Panc1 (cell line): ENCODE measurements around the gene ARHGDIA. TPM values are rescaled to one million over a fixed set of nuclear protein-coding genes. Genes with fewer than 3 reads are reported as not detected.

Experiments used
- ATAC-seq: fragments of 200-7000 bp; cut with Tn5 transposase; 2 replicates; pipeline ENCODE4 v1.9.1; 2020; ENCODE audit warnings: mild to moderate bottlenecking, moderate library complexity
- BruUV-seq: library from RNA; stranded (reverse); fragments of 400-500 nt; replicated peaks from 2 replicates; lab custom pipeline; 2021; lab: Mats Ljungman, UMichigan
- CTCF ChIA-PET: fragments of 300-600 bp; sonication (Branson Sonifier 250); formaldehyde crosslinking; loops from one replicate; lab custom pipeline; 2022; ENCODE audit warnings: antibody characterized with exemption; lab: Charles Lee
- POLR2A ChIA-PET: fragments of 300-600 bp; sonication (Branson Sonifier 250); formaldehyde crosslinking; loops from one replicate; lab custom pipeline; 2022; ENCODE audit warnings: antibody characterized with exemption; lab: Charles Lee
- DNase-seq: peaks from one replicate; pipeline ENCODE4 v3.0.0-alpha.2; 2010; ENCODE audit warnings: low read depth, low spot score
- H3K27ac ChIP-seq: 2 replicates; pipeline ENCODE4 v1.5.1; 2011; ENCODE audit warnings: mild to moderate bottlenecking, low read length, inconsistent platforms
- H3K27me3 ChIP-seq: fragments of 200-500 bp; sonication (Bioruptor generic); 2 replicates; pipeline ENCODE4 v1.6.0; 2014; ENCODE audit warnings: low read length, inconsistent platforms; ENCODE audit not compliant: control insufficient read depth, insufficient read depth
- H3K36me3 ChIP-seq: fragments of 200-500 bp; sonication (Bioruptor generic); 2 replicates; pipeline ENCODE4 v1.5.1; 2014; ENCODE audit warnings: inconsistent platforms, mild to moderate bottlenecking, low read length, moderate library complexity; ENCODE audit not compliant: control insufficient read depth, insufficient read depth
- H3K4me1 ChIP-seq: 2 replicates; pipeline ENCODE4 v1.5.1; 2011; ENCODE audit warnings: inconsistent platforms, mild to moderate bottlenecking, low read length, moderate library complexity; ENCODE audit not compliant: control insufficient read depth, insufficient read depth
- H3K4me3 ChIP-seq, 2 experiments: 2 replicates each; pipeline ENCODE4 v1.5.1; 2011 to 2012; ENCODE audit warnings: low read depth in 2 of 2, low read length in 2 of 2, mild to moderate bottlenecking in 2 of 2, inconsistent platforms in 1 of 2, moderate library complexity in 1 of 2
- H3K9me3 ChIP-seq: fragments of 200-500 bp; sonication (Bioruptor generic); 2 replicates; pipeline ENCODE4 v1.5.1; 2014; ENCODE audit warnings: low read depth, mild to moderate bottlenecking, inconsistent platforms, low read length, moderate library complexity; ENCODE audit not compliant: control insufficient read depth, insufficient read depth
- POLR2AphosphoS5 ChIP-seq: IDR thresholded peaks from 2 replicates; pipeline ENCODE4 v1.6.1; 2012; ENCODE audit warnings: mild to moderate bottlenecking, low read depth, low read length, moderate library complexity
- SIN3A ChIP-seq: IDR thresholded peaks from 2 replicates; pipeline ENCODE4 v1.6.1; 2012; ENCODE audit warnings: low read depth, mild to moderate bottlenecking, low read length, moderate library complexity, borderline replicate concordance; ENCODE audit not compliant: insufficient read depth
- TCF7L2 ChIP-seq: IDR thresholded peaks from 2 replicates; pipeline ENCODE4 v1.6.1; 2011; ENCODE audit warnings: mild to moderate bottlenecking, low read depth, low read length, inconsistent platforms
- in situ Hi-C: cut with HindIII; loops from 2 replicates; pipeline ENCODE4 v1.10.0; 2016; ENCODE audit warnings: low sequenced_read_pairs, low pct_unique_long_range_greater_than_20kb
- intact Hi-C: fragments of 100-400 bp; cut with micrococcal nuclease; formaldehyde crosslinking; loops from one replicate; pipeline ENCODE4 v1.10.0; 2022; ENCODE audit not compliant: unreplicated experiment
- total RNA-seq: library from RNA; stranded (reverse); gene quantifications from one replicate; pipeline ENCODE4 v1.2.1, GENCODE V29; 2021; ENCODE audit not compliant: unreplicated experiment
- TF ChIP-seq, protein P1 (sequence below): fragments of 450-650 bp; IDR thresholded peaks from 2 replicates; pipeline ENCODE4 v1.5.1; 2017; ENCODE audit warnings: mild to moderate bottlenecking
- TF ChIP-seq, protein P2 (sequence below), 2 experiments: IDR thresholded peaks; 2 replicates each; pipeline ENCODE4 v1.6.1; 2011 to 2012; ENCODE audit warnings: low read depth in 2 of 2, control low read depth in 1 of 2, low read length in 1 of 2, mild to moderate bottlenecking in 1 of 2, moderate library complexity in 1 of 2; ENCODE audit not compliant: insufficient read depth in 1 of 2

Gene ARHGDIA
- total RNA-seq, 1 experiment from 2014 or later = 420 TPM

DNA sequence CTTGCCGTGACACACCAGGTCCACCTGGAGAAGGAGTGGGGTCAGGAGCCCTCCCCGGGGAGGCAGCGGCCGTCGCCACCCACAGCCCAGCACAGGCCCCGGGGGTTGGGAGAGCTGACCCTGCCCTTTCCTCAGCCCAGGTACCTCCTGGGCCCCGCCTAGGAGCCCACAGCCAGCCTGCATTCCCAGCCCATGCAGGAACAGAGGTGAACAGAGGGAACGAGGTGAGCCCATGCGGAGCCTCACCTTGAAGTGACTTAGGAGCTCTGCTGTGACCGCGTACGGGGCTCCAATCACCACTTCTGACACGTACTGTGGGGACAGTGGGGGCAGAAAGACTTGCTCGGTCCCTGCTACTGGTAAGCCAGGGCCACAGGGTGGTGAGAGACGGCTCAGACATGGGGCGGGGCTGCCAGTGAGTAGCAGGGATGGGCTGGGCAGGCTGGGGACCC, 34.3 kb upstream of the ARHGDIA start:
- BruUV-seq = no TSS peak
- Histone ChIP-seq H3K27me3 (no peaks in the 10 kb centered on the region), H3K4me3 (no peak overlapping the region), H3K27ac (no peak overlapping the region), H3K4me1 (peaks cover 17% of the 10 kb centered on the region), H3K36me3 (no peaks in the 10 kb centered on the region), H3K9me3 (no peaks in the 10 kb centered on the region)
- in situ Hi-C loops = no loop called here
- no peak for DNase-seq
- intact Hi-C loops = no loop called here
- CTCF ChIA-PET = no interaction called here
- TF ChIP-seq, protein P1, sequence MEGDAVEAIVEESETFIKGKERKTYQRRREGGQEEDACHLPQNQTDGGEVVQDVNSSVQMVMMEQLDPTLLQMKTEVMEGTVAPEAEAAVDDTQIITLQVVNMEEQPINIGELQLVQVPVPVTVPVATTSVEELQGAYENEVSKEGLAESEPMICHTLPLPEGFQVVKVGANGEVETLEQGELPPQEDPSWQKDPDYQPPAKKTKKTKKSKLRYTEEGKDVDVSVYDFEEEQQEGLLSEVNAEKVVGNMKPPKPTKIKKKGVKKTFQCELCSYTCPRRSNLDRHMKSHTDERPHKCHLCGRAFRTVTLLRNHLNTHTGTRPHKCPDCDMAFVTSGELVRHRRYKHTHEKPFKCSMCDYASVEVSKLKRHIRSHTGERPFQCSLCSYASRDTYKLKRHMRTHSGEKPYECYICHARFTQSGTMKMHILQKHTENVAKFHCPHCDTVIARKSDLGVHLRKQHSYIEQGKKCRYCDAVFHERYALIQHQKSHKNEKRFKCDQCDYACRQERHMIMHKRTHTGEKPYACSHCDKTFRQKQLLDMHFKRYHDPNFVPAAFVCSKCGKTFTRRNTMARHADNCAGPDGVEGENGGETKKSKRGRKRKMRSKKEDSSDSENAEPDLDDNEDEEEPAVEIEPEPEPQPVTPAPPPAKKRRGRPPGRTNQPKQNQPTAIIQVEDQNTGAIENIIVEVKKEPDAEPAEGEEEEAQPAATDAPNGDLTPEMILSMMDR = no peak
- TF ChIP-seq POLR2AphosphoS5 (no peak), TCF7L2 (no peak), SIN3A (no peak)
- TF ChIP-seq, protein P2, sequence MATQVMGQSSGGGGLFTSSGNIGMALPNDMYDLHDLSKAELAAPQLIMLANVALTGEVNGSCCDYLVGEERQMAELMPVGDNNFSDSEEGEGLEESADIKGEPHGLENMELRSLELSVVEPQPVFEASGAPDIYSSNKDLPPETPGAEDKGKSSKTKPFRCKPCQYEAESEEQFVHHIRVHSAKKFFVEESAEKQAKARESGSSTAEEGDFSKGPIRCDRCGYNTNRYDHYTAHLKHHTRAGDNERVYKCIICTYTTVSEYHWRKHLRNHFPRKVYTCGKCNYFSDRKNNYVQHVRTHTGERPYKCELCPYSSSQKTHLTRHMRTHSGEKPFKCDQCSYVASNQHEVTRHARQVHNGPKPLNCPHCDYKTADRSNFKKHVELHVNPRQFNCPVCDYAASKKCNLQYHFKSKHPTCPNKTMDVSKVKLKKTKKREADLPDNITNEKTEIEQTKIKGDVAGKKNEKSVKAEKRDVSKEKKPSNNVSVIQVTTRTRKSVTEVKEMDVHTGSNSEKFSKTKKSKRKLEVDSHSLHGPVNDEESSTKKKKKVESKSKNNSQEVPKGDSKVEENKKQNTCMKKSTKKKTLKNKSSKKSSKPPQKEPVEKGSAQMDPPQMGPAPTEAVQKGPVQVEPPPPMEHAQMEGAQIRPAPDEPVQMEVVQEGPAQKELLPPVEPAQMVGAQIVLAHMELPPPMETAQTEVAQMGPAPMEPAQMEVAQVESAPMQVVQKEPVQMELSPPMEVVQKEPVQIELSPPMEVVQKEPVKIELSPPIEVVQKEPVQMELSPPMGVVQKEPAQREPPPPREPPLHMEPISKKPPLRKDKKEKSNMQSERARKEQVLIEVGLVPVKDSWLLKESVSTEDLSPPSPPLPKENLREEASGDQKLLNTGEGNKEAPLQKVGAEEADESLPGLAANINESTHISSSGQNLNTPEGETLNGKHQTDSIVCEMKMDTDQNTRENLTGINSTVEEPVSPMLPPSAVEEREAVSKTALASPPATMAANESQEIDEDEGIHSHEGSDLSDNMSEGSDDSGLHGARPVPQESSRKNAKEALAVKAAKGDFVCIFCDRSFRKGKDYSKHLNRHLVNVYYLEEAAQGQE (IDR thresholded peaks at IDR 0.05; ENCODE audit: insufficient read depth in 1 of 2, low read depth in 2 of 2, low read length in 1 of 2) = no peak
- ATAC-seq = no peak
- POLR2A ChIA-PET = no interaction called here

DNA sequence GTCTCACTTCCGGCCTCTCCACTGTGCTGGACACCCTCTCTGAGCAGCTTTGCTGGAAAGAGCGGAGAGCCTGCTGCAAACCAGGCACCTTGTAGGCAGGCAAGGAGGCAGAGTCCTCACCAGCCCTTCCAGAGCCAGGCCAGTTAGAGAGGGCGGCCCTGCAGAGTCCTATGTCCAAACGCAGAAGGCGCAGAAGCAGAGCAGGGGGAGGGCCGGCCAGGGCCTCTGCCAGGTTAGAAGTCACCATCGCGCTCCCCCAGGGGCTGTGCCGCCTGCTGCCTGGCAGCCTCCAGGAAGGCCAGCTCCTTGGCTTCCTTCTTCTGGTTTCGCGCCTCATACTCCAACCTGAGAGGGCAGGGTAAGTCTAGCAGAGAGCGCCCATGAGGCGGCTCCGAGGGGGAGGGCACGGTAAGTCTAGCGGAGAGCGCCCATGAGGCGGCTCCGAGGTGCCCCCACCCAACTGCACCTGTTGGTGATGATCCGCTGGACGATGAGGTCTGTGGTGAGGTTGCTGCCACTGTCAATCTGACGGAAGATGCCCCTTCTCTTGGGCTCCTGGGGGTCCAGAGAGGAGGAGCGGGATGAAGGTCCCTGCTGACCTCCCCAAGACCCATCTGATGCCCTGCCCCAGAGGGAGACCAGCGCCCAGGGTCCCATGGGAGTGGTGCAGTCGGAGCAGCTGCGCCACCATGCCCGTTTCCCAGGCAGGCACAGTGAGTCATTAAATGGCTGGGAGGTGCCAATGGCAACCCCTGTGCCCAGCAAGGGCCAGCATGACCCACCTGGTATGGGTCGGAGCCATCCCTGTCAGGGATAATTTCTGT, 33.7 kb upstream of the ARHGDIA start:
- TF ChIP-seq POLR2AphosphoS5 (no peak), SIN3A (no peak), TCF7L2 (no peak)
- TF ChIP-seq, protein P2 (IDR thresholded peaks at IDR 0.05; ENCODE audit: insufficient read depth in 1 of 2, low read depth in 2 of 2, low read length in 1 of 2) = no peak
- TF ChIP-seq, protein P1 = no peak
- H3K27ac ChIP-seq = no peak overlapping the region
- CTCF ChIA-PET = no interaction called here
- intact Hi-C loops = no loop called here
- no peaks in the 10 kb centered on the region for H3K9me3 ChIP-seq
- H3K36me3 ChIP-seq = no peaks in the 10 kb centered on the region
- no peak overlapping the region for H3K4me3 ChIP-seq
- in situ Hi-C loops = no loop called here
- H3K4me1 ChIP-seq = peaks cover 12% of the 10 kb centered on the region
- H3K27me3 ChIP-seq = no peaks in the 10 kb centered on the region
- POLR2A ChIA-PET = no interaction called here
- TSS peak; percentile 41 for BruUV-seq
- no peak for DNase-seq
- ATAC-seq = no peak
